Suprapubic skin (tissue), 4 donors: Measurements from ENCODE around the gene PIK3CG. TPM values are rescaled to one million over a fixed set of nuclear protein-coding genes. Genes with fewer than 3 reads are reported as not detected.

ENCODE experiments used
- DNase-seq, 2 donors: peaks; one replicate each; pipeline ENCODE4 v3.0.0-alpha.2; 2019; ENCODE audit warnings: low spot score in 2 of 2
- H3K27ac ChIP-seq: fragments of 200-600 bp; sonication (generic); one replicate; pipeline ENCODE4 v1.5.1; 2019
- H3K27me3 ChIP-seq: fragments of 200-600 bp; sonication (generic); one replicate; pipeline ENCODE4 v1.5.1; 2019
- H3K36me3 ChIP-seq: fragments of 200-600 bp; sonication (generic); one replicate; pipeline ENCODE4 v1.5.1; 2019
- H3K4me1 ChIP-seq: fragments of 200-600 bp; sonication (generic); one replicate; pipeline ENCODE4 v1.5.1; 2019
- H3K4me3 ChIP-seq: fragments of 200-600 bp; sonication (generic); one replicate; pipeline ENCODE4 v1.5.1; 2019; ENCODE audit warnings: mild to moderate bottlenecking
- H3K9me3 ChIP-seq: fragments of 200-600 bp; sonication (generic); one replicate; pipeline ENCODE4 v1.5.1; 2019
- EP300 ChIP-seq: sonication (generic); formaldehyde crosslinking; IDR thresholded peaks from one replicate; pipeline ENCODE4 v1.6.1; 2017; ENCODE audit warnings: antibody characterized with exemption
- POLR2A ChIP-seq, 2 donors: fragments of 450-650 bp; IDR thresholded peaks; one replicate each; pipeline ENCODE4 v1.6.1; 2017; ENCODE audit warnings: antibody characterized with exemption in 2 of 2, mild to moderate bottlenecking in 2 of 2, moderate library complexity in 2 of 2
- POLR2AphosphoS5 ChIP-seq, 3 donors: sonication (generic); formaldehyde crosslinking; IDR thresholded peaks; one replicate each; pipeline ENCODE4 v1.6.1; 2017; ENCODE audit warnings: antibody characterized with exemption in 3 of 3
- WGBS: methylation state at CpG from one replicate; pipeline ENCODE4 v1.1.5; 2018; 5-methylcytosine and 5-hydroxymethylcytosine counted together
- total RNA-seq, 4 donors: library from RNA; depleted of rRNA; stranded (reverse); fragments of >200 nt; gene quantifications; one replicate each; pipeline ENCODE4 v1.1.0, GENCODE V29; 2016
- TF ChIP-seq, protein P1 (sequence below), 2 donors: fragments of 200-600 bp in 1 of 2; fragments of 450-650 bp in 1 of 2; sonication (generic) in 1 of 2; IDR thresholded peaks; one replicate each; pipeline ENCODE4 v1.5.1; 2016 to 2019; ENCODE audit warnings: antibody characterized with exemption in 2 of 2, mild to moderate bottlenecking in 1 of 2, moderate library complexity in 1 of 2

PIK3CG gene
- total RNA-seq, 4 donors from 2014 or later: 1.3 to 6.2 (median 2.3) TPM

GRCh38 chr7:106867641-106868351 is 2.7 kb downstream of the PIK3CG start:
- Histone ChIP-seq H3K9me3 (no peaks in the 10 kb centered on the region), H3K36me3 (no peaks in the 10 kb centered on the region), H3K4me1 (peaks cover 12% of the 10 kb centered on the region), H3K27ac (no peak overlapping the region), H3K27me3 (no peaks in the 10 kb centered on the region), H3K4me3 (no peak overlapping the region)
- TF ChIP-seq POLR2A (IDR thresholded peaks at IDR 0.05) (no peak), POLR2AphosphoS5 (IDR thresholded peaks at IDR 0.05) (no peak), EP300 (no peak)
- TF ChIP-seq, protein P1, sequence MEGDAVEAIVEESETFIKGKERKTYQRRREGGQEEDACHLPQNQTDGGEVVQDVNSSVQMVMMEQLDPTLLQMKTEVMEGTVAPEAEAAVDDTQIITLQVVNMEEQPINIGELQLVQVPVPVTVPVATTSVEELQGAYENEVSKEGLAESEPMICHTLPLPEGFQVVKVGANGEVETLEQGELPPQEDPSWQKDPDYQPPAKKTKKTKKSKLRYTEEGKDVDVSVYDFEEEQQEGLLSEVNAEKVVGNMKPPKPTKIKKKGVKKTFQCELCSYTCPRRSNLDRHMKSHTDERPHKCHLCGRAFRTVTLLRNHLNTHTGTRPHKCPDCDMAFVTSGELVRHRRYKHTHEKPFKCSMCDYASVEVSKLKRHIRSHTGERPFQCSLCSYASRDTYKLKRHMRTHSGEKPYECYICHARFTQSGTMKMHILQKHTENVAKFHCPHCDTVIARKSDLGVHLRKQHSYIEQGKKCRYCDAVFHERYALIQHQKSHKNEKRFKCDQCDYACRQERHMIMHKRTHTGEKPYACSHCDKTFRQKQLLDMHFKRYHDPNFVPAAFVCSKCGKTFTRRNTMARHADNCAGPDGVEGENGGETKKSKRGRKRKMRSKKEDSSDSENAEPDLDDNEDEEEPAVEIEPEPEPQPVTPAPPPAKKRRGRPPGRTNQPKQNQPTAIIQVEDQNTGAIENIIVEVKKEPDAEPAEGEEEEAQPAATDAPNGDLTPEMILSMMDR (IDR thresholded peaks at IDR 0.05): no peak
- 96% methylated on average over 40 of the region's 54 CpGs for WGBS
- DNase-seq: no peak

DNA sequence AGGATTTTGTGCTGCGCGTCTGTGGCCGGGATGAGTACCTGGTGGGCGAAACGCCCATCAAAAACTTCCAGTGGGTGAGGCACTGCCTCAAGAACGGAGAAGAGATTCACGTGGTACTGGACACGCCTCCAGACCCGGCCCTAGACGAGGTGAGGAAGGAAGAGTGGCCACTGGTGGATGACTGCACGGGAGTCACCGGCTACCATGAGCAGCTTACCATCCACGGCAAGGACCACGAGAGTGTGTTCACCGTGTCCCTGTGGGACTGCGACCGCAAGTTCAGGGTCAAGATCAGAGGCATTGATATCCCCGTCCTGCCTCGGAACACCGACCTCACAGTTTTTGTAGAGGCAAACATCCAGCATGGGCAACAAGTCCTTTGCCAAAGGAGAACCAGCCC is 3.3 kb downstream of the PIK3CG start:
- Histone ChIP-seq H3K27me3 (no peaks in the 10 kb centered on the region), H3K4me1 (peaks cover 9% of the 10 kb centered on the region), H3K36me3 (no peaks in the 10 kb centered on the region), H3K9me3 (no peaks in the 10 kb centered on the region), H3K4me3 (no peak overlapping the region), H3K27ac (no peak overlapping the region)
- WGBS: 95% methylated on average over 20 of the region's 20 CpGs
- TF ChIP-seq POLR2AphosphoS5 (IDR thresholded peaks at IDR 0.05) (no peak), POLR2A (IDR thresholded peaks at IDR 0.05) (no peak), EP300 (no peak)
- TF ChIP-seq, protein P1 (IDR thresholded peaks at IDR 0.05): no peak
- no peak for DNase-seq

DNA sequence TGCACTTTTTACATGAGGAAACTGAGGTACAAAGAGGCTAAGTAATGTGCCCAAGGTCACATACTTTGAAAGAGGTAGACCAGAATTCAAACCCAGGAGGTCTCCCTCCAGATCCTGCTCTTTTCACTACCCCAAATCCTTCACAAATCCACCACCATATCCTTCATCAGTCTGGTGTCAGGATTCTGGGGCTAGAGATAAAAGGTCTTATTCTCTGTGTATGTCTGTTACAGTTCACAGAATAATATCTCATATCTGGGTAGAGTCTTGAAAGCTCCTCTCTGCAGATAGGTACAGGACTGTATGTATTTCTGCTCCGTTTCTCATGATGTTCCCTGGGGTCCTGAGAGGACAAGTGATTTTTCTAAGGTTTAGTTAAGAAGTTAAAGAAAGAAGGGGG is 4.9 kb downstream of the PIK3CG start:
- H3K9me3 ChIP-seq: no peaks in the 10 kb centered on the region
- no peaks in the 10 kb centered on the region for H3K27me3 ChIP-seq
- H3K4me1 ChIP-seq: no peaks in the 10 kb centered on the region
- WGBS: 81% methylated on average over 1 of the region's 1 CpG
- H3K27ac ChIP-seq: no peak overlapping the region
- no peaks in the 10 kb centered on the region for H3K36me3 ChIP-seq
- no peak overlapping the region for H3K4me3 ChIP-seq
- TF ChIP-seq POLR2AphosphoS5 (IDR thresholded peaks at IDR 0.05) (no peak), POLR2A (IDR thresholded peaks at IDR 0.05) (no peak), EP300 (no peak)
- TF ChIP-seq, protein P1 (IDR thresholded peaks at IDR 0.05): no peak
- no peak for DNase-seq

DNA sequence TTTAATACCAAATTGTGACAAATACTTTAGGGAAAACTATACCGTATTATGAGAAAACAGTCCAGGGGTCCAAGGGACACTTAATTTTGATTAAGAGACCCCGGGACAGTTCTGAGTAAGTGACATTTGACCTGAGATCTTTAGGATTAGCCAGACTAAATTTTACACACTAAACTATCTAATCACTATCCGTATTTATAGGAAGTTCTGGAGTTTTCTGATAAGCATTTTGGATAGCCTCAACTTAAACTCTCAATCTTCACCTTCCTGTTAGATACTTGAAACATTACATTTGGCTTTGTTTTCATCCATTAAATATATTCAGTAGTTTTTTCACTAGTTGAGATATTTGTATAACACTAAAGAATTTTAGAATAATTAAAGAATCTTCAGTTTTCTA is 5.4 kb downstream of the PIK3CG start:
- Histone ChIP-seq H3K36me3 (no peaks in the 10 kb centered on the region), H3K4me1 (no peaks in the 10 kb centered on the region), H3K27me3 (no peaks in the 10 kb centered on the region), H3K27ac (no peak overlapping the region), H3K4me3 (no peak overlapping the region), H3K9me3 (no peaks in the 10 kb centered on the region)
- WGBS: 71% methylated on average over 3 of the region's 3 CpGs
- no peak for DNase-seq
- no peak for TF ChIP-seq POLR2AphosphoS5 (IDR thresholded peaks at IDR 0.05)
- no peak for TF ChIP-seq EP300
- TF ChIP-seq POLR2A (IDR thresholded peaks at IDR 0.05): no peak

DNA sequence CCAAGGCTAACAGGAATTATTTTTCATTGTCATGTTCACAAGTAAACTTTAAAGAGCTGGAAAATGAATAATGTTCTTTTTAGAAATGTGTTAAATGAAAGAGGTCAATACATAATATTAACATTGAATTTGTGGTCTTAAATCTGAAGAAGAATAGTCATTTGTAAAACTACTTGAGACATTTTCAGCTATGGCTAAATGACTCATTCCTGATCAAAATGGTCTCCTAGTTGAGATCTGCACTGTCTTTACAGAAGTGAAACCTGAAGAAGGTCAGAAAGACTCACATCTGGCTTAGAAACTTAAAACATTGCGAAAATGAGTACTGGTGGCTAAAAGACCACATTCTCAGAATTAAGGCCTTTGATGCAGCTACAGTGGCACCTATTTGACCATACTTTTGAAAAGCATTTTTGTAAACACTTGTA is 5.9 kb downstream of the PIK3CG start:
- Histone ChIP-seq H3K27ac (no peak overlapping the region), H3K36me3 (no peaks in the 10 kb centered on the region), H3K4me3 (no peak overlapping the region), H3K4me1 (no peaks in the 10 kb centered on the region), H3K27me3 (no peaks in the 10 kb centered on the region), H3K9me3 (no peaks in the 10 kb centered on the region)
- 92% methylated on average over 1 of the region's 1 CpG for WGBS
- TF ChIP-seq, protein P1 (IDR thresholded peaks at IDR 0.05): no peak
- TF ChIP-seq POLR2AphosphoS5 (IDR thresholded peaks at IDR 0.05) (no peak), POLR2A (IDR thresholded peaks at IDR 0.05) (no peak), EP300 (no peak)
- DNase-seq: no peak
